CD14-positive monocyte (primary cell): ENCODE measurements around the gene KCNRG. TPM values are rescaled to one million over a fixed set of nuclear protein-coding genes. Genes with fewer than 3 reads are reported as not detected.
A peak's percentile ranks its signal among the peaks of the same experiment; 100 is the strongest.

Source experiments
- DNase-seq, 3 donors: peaks; one replicate each; pipeline ENCODE4 v3.0.0-alpha.2; 2011 to 2022
- H2AFZ ChIP-seq: 2 replicates; pipeline ENCODE4 v1.6.0; 2012; ENCODE audit warnings: mild to moderate bottlenecking, low read depth, low read length, inconsistent platforms; ENCODE audit not compliant: insufficient read depth, poor library complexity, severe bottlenecking
- H3K27ac ChIP-seq, 2 donors: 1 replicate in 1 of 2; 2 replicates in 1 of 2; pipeline ENCODE4 v1.5.1; 2012 to 2013; ENCODE audit warnings: low read length in 2 of 2, control low read depth in 1 of 2, inconsistent platforms in 1 of 2, low read depth in 1 of 2, mild to moderate bottlenecking in 1 of 2
- H3K27me3 ChIP-seq, 2 donors: one replicate each; pipeline versions ENCODE4 v1.6.0 to v1.6.1; 2011 to 2013; ENCODE audit warnings: low read length in 2 of 2; ENCODE audit not compliant: control insufficient read depth in 2 of 2, insufficient read depth in 2 of 2
- H3K36me3 ChIP-seq, 2 donors: replicated peaks in 1 of 2; 1 replicate in 1 of 2; 2 replicates in 1 of 2; pipeline versions ENCODE4 v1.5.1 to v1.6.1; 2012 to 2013; ENCODE audit warnings: low read length in 2 of 2, control low read depth in 1 of 2, inconsistent platforms in 1 of 2, mild to moderate bottlenecking in 1 of 2; ENCODE audit not compliant: insufficient read depth in 2 of 2, control insufficient read depth in 1 of 2
- H3K4me1 ChIP-seq, 2 donors: 1 replicate in 1 of 2; 2 replicates in 1 of 2; pipeline versions ENCODE4 v1.5.1 to v1.6.1; 2012 to 2013; ENCODE audit warnings: low read length in 2 of 2, control low read depth in 1 of 2, inconsistent platforms in 1 of 2, mild to moderate bottlenecking in 1 of 2, moderate library complexity in 1 of 2; ENCODE audit not compliant: insufficient read depth in 2 of 2, control insufficient read depth in 1 of 2
- H3K4me2 ChIP-seq: replicated peaks from 2 replicates; pipeline ENCODE3; 2012; ENCODE audit warnings: low read length, moderate library complexity, mild to moderate bottlenecking; ENCODE audit not compliant: poor library complexity, severe bottlenecking; ENCODE audit errors: extremely low read depth
- H3K4me3 ChIP-seq, 3 experiments: fragments of 200-600 bp in 1 of 3; sonication (generic) in 1 of 3; replicated peaks in 1 of 3; 1 replicate in 2 of 3; 2 replicates in 1 of 3; pipeline ENCODE4 v1.5.1; 2011 to 2013; ENCODE audit warnings: low read length in 3 of 3, mild to moderate bottlenecking in 3 of 3, control low read depth in 2 of 3, low read depth in 2 of 3, inconsistent platforms in 1 of 3, moderate library complexity in 1 of 3
- H3K79me2 ChIP-seq: 2 replicates; pipeline ENCODE4 v1.6.0; 2012; ENCODE audit warnings: mild to moderate bottlenecking, control low read depth, inconsistent platforms, low read length, moderate library complexity; ENCODE audit not compliant: insufficient read depth
- H3K9ac ChIP-seq: 2 replicates; pipeline ENCODE4 v1.6.0; 2017; ENCODE audit warnings: low read length, mild to moderate bottlenecking; ENCODE audit not compliant: insufficient read depth, poor library complexity, severe bottlenecking
- H3K9me3 ChIP-seq, 2 donors: replicated peaks in 1 of 2; 1 replicate in 1 of 2; 2 replicates in 1 of 2; pipeline versions ENCODE4 v1.5.1 to v1.6.1; 2012 to 2013; ENCODE audit warnings: low read length in 2 of 2, control low read depth in 1 of 2; ENCODE audit not compliant: control insufficient read depth in 1 of 2, insufficient read depth in 1 of 2
- H4K20me1 ChIP-seq: 2 replicates; pipeline ENCODE4 v1.6.0; 2012; ENCODE audit warnings: mild to moderate bottlenecking, low read length, control low read depth, moderate library complexity; ENCODE audit not compliant: insufficient read depth
- H3K27ac Mint-ChIP-seq, 7 donors: one replicate each; pipeline ENCODE4 v1.8.0; 2020; ENCODE audit warnings: mild to moderate bottlenecking in 7 of 7, mixed read lengths in 7 of 7, moderate library complexity in 6 of 7, inconsistent platforms in 2 of 7
- H3K27me3 Mint-ChIP-seq, 3 donors: one replicate each; pipeline ENCODE4 v1.8.0; 2021 to 2022; ENCODE audit warnings: low read depth in 3 of 3, mild to moderate bottlenecking in 3 of 3, mixed read lengths in 3 of 3, moderate library complexity in 3 of 3, inconsistent platforms in 1 of 3
- H3K36me3 Mint-ChIP-seq, 2 donors: one replicate each; pipeline ENCODE4 v1.8.0; 2020; ENCODE audit warnings: mixed read lengths in 2 of 2, inconsistent platforms in 1 of 2, mild to moderate bottlenecking in 1 of 2
- H3K4me1 Mint-ChIP-seq: one replicate; pipeline ENCODE4 v1.8.0; 2020; ENCODE audit warnings: mild to moderate bottlenecking, mixed read lengths
- H3K4me3 Mint-ChIP-seq, 2 donors: one replicate each; pipeline ENCODE4 v1.8.0; 2020; ENCODE audit warnings: mild to moderate bottlenecking in 2 of 2, mixed read lengths in 2 of 2, moderate library complexity in 1 of 2
- H3K9me3 Mint-ChIP-seq, 7 donors: one replicate each; pipeline ENCODE4 v1.8.0; 2020 to 2022; ENCODE audit warnings: mixed read lengths in 7 of 7, mild to moderate bottlenecking in 6 of 7, moderate library complexity in 6 of 7, inconsistent platforms in 2 of 7
- CTCF ChIP-seq: fragments of 200-600 bp; IDR thresholded peaks from one replicate; pipeline ENCODE4 v1.8.0; 2022; ENCODE audit warnings: antibody characterized with exemption, mild to moderate bottlenecking
- WGBS: methylation state at CpG from one replicate; pipeline ENCODE4 v1.1.5; 2013; ENCODE audit warnings: missing lambda C conversion rate; ENCODE audit not compliant: insufficient coverage; 5-methylcytosine and 5-hydroxymethylcytosine counted together
- intact Hi-C, 2 donors: fragments of 100-400 bp; cut with micrococcal nuclease; formaldehyde crosslinking; loops; one replicate each; pipeline versions ENCODE4 v1.15.0 to v1.15.1; 2023
- polyA plus RNA-seq, 3 donors: library from polyadenylated mRNA; depleted of rRNA in 1 of 3; unstranded in 2 of 3; stranded (reverse) in 1 of 3; fragments of 300-500 nt in 2 of 3; fragments of >200 nt in 1 of 3; fragmentation: Illumina TruSeq in 2 of 3; gene quantifications; 1 replicate in 2 of 3; 2 replicates in 1 of 3; pipeline ENCODE4 v1.2.3, GENCODE V29; 2012 to 2021

The KCNRG gene
- polyA plus RNA-seq, 3 donors = 0.15 to 0.29 TPM; not detected in 1

GRCh38 chr13:50006426-50007135 lies 8.7 kb upstream of the KCNRG start:
- peaks cover 5% of the 10 kb centered on the region for H3K4me1 Mint-ChIP-seq
- H3K27me3 ChIP-seq = no peaks in the 10 kb centered on the region
- peaks cover 0 to 1% (median 0%) of the 10 kb centered on the region in 7 donors for H3K9me3 Mint-ChIP-seq
- 100% methylated on average over 6 of the region's 7 CpGs for WGBS
- DNase-seq = no peak
- H3K36me3 Mint-ChIP-seq = peaks cover 31 to 73% of the 10 kb centered on the region in 2 donors
- peak overlapping the region in 3 of 7 donors; percentile 59 to 87 (median 62) for H3K27ac Mint-ChIP-seq
- no peaks in the 10 kb centered on the region for H3K4me1 ChIP-seq
- peaks cover 85% of the 10 kb centered on the region for H4K20me1 ChIP-seq
- H3K4me3 ChIP-seq = no peak overlapping the region
- H3K27ac ChIP-seq = peak overlapping the region in 1 of 2 donors; percentile 43
- H2AFZ ChIP-seq = no peak overlapping the region
- no peak for TF ChIP-seq CTCF
- no peaks in the 10 kb centered on the region for H3K27me3 Mint-ChIP-seq
- intact Hi-C loops = loop anchor here in 1 of 2 donors (10.0 kb wide), 1 partner anchor 58 kb away; no protein-coding TSS in a partner anchor
- H3K9me3 ChIP-seq = no peaks in the 10 kb centered on the region
- H3K4me2 ChIP-seq = no peak overlapping the region
- peaks cover 98% of the 10 kb centered on the region for H3K79me2 ChIP-seq
- no peak overlapping the region for H3K9ac ChIP-seq
- H3K4me3 Mint-ChIP-seq = no peak overlapping the region
- peaks cover 18 to 81% of the 10 kb centered on the region in 2 donors for H3K36me3 ChIP-seq

- H3K79me2 ChIP-seq = peaks cover 73% of the 10 kb centered on the region
- Mint-ChIP-seq H3K4me1 (peaks cover under 1% of the 10 kb centered on the region), H3K4me3 (no peak overlapping the region), H3K9me3 (peaks cover 0 to 2% (median 0%) of the 10 kb centered on the region in 7 donors), H3K27ac (peak overlapping the region in 1 of 7 donors; percentile 13), H3K27me3 (no peaks in the 10 kb centered on the region), H3K36me3 (peaks cover 48 to 69% of the 10 kb centered on the region in 2 donors)
- no peak for DNase-seq
- TF ChIP-seq CTCF = no peak
- no peak overlapping the region for H3K4me3 ChIP-seq
- H3K9me3 ChIP-seq = no peaks in the 10 kb centered on the region
- no peaks in the 10 kb centered on the region for H3K4me1 ChIP-seq
- H2AFZ ChIP-seq = no peak overlapping the region
- peaks cover 35 to 83% of the 10 kb centered on the region in 2 donors for H3K36me3 ChIP-seq
- H3K4me2 ChIP-seq = no peak overlapping the region
- H3K27me3 ChIP-seq = no peaks in the 10 kb centered on the region
- intact Hi-C loops = no loop called here
- no CpG with 5 or more reads among the region's 1 CpG for WGBS
- peaks cover 78% of the 10 kb centered on the region for H4K20me1 ChIP-seq
- H3K27ac ChIP-seq = peak overlapping the region in 1 of 2 donors; percentile 43
- no peak overlapping the region for H3K9ac ChIP-seq
These were observed 3.8 kb upstream of the KCNRG start for GRCh38 chr13:50011461-50011860.
